IMR-90 (cell line): Measurements from ENCODE around the gene CFAP97D2. TPM values are rescaled to one million over a fixed set of nuclear protein-coding genes. Genes with fewer than 3 reads are reported as not detected.

Experiments used
- ATAC-seq: fragments of 200-7000 bp; cut with Tn5 transposase; 2 replicates; pipeline ENCODE4 v1.9.1; 2020; ENCODE audit warnings: low read depth, mild to moderate bottlenecking, moderate library complexity
- BruUV-seq: library from RNA; stranded (reverse); fragments of 400-500 nt; replicated peaks from 2 replicates; lab custom pipeline; 2021; lab: Mats Ljungman, UMichigan
- CTCF ChIA-PET: fragments of 300-600 bp; formaldehyde crosslinking; extraction: SDS; loops from one replicate; lab custom pipeline; 2021; ENCODE audit warnings: antibody characterized with exemption; lab: Yijun Ruan, JAX
- POLR2A ChIA-PET: fragments of 300-600 bp; sonication (Branson Sonifier 250); formaldehyde crosslinking; loops from one replicate; lab custom pipeline; 2022; ENCODE audit warnings: antibody characterized with exemption; ENCODE audit not compliant: unreplicated experiment; lab: Charles Lee
- DNase-seq: peaks from one replicate; pipeline ENCODE4 v3.0.0; 2013
- H2AFZ ChIP-seq: replicated peaks from 2 replicates; pipeline ENCODE3; 2013; ENCODE audit warnings: low read length, mild to moderate bottlenecking; ENCODE audit not compliant: poor library complexity
- H2AK5ac ChIP-seq: 2 replicates; pipeline ENCODE4 v1.6.1; 2013; ENCODE audit warnings: low read depth, low read length, inconsistent platforms
- H2AK9ac ChIP-seq: replicated peaks from 2 replicates; pipeline ENCODE3; 2013; ENCODE audit warnings: mild to moderate bottlenecking, low read depth, low read length, moderate library complexity; ENCODE audit not compliant: poor library complexity
- H2BK120ac ChIP-seq: 2 replicates; pipeline ENCODE4 v1.6.1; 2013; ENCODE audit warnings: low read depth, low read length, inconsistent platforms
- H2BK15ac ChIP-seq: 3 replicates; pipeline ENCODE4 v1.6.1; 2013; ENCODE audit warnings: low read depth, low read length, inconsistent platforms
- H2BK20ac ChIP-seq: 2 replicates; pipeline ENCODE4 v1.6.1; 2013; ENCODE audit warnings: low read depth, mild to moderate bottlenecking, inconsistent platforms, low read length, moderate library complexity
- H2BK5ac ChIP-seq: 2 replicates; pipeline ENCODE4 v1.6.1; 2013; ENCODE audit warnings: mild to moderate bottlenecking, low read depth, low read length, inconsistent platforms; ENCODE audit not compliant: poor library complexity, severe bottlenecking
- H3K14ac ChIP-seq: replicated peaks from 2 replicates; pipeline ENCODE4 v1.6.1; 2013; ENCODE audit warnings: low read depth, low read length, inconsistent platforms
- H3K18ac ChIP-seq: 2 replicates; pipeline ENCODE4 v1.6.1; 2013; ENCODE audit warnings: low read depth, low read length, control low read depth
- H3K23ac ChIP-seq: 2 replicates; pipeline ENCODE4 v1.6.1; 2013; ENCODE audit warnings: low read depth, low read length, inconsistent platforms
- H3K27ac ChIP-seq: 2 replicates; pipeline ENCODE4 v1.5.1; 2013; ENCODE audit warnings: mild to moderate bottlenecking, control low read depth, low read length; ENCODE audit not compliant: insufficient read depth
- H3K27me3 ChIP-seq: 2 replicates; pipeline ENCODE4 v1.6.1; 2013; ENCODE audit warnings: low read length; ENCODE audit not compliant: control insufficient read depth, insufficient read depth
- H3K36me3 ChIP-seq: 2 replicates; pipeline ENCODE4 v1.6.1; 2013; ENCODE audit warnings: low read length, mixed read lengths; ENCODE audit not compliant: control insufficient read depth, insufficient read depth
- H3K4ac ChIP-seq: 2 replicates; pipeline ENCODE4 v1.6.1; 2013; ENCODE audit warnings: low read depth, low read length, inconsistent platforms
- H3K4me1 ChIP-seq: 2 replicates; pipeline ENCODE4 v1.6.1; 2013; ENCODE audit warnings: low read length, mixed read lengths; ENCODE audit not compliant: control insufficient read depth, insufficient read depth
- H3K4me2 ChIP-seq: 2 replicates; pipeline ENCODE4 v1.6.1; 2013; ENCODE audit warnings: low read depth, mild to moderate bottlenecking, control low read depth, low read length, moderate library complexity
- H3K4me3 ChIP-seq: 2 replicates; pipeline ENCODE4 v1.5.1; 2013; ENCODE audit warnings: low read depth, mild to moderate bottlenecking, control low read depth, low read length, moderate library complexity; ENCODE audit not compliant: insufficient read depth
- H3K56ac ChIP-seq: 2 replicates; pipeline ENCODE4 v1.6.1; 2013; ENCODE audit warnings: low read length, inconsistent platforms; ENCODE audit not compliant: insufficient read depth; ENCODE audit errors: extremely low read depth
- H3K79me1 ChIP-seq, 2 experiments: 2 replicates each; pipeline ENCODE4 v1.6.1; 2013; ENCODE audit warnings: low read length in 2 of 2, inconsistent platforms in 1 of 2, low read depth in 1 of 2
- H3K9ac ChIP-seq: 2 replicates; pipeline ENCODE4 v1.6.1; 2013; ENCODE audit warnings: low read depth, low read length, control low read depth
- H3K9me1 ChIP-seq: 2 replicates; pipeline ENCODE4 v1.6.1; 2013; ENCODE audit warnings: low read length, inconsistent platforms; ENCODE audit not compliant: insufficient read depth
- H3K9me3 ChIP-seq: 2 replicates; pipeline ENCODE4 v1.6.1; 2013; ENCODE audit warnings: low read length; ENCODE audit not compliant: control insufficient read depth, insufficient read depth
- H4K20me1 ChIP-seq: 2 replicates; pipeline ENCODE4 v1.6.1; 2013; ENCODE audit warnings: low read length, inconsistent platforms; ENCODE audit not compliant: insufficient read depth
- H4K5ac ChIP-seq: 2 replicates; pipeline ENCODE4 v1.6.1; 2013; ENCODE audit warnings: mild to moderate bottlenecking, low read depth, low read length, control low read depth
- H4K8ac ChIP-seq, 2 experiments: 2 replicates each; pipeline ENCODE4 v1.6.1; 2013; ENCODE audit warnings: low read depth in 2 of 2, low read length in 2 of 2, control low read depth in 1 of 2, inconsistent platforms in 1 of 2
- H4K91ac ChIP-seq: 2 replicates; pipeline ENCODE4 v1.6.1; 2013; ENCODE audit warnings: low read depth, low read length, inconsistent platforms; ENCODE audit not compliant: insufficient read depth
- BHLHE40 ChIP-seq: fragments of 150-350 bp; IDR thresholded peaks from 2 replicates; pipeline ENCODE4 v1.6.1; 2016; ENCODE audit warnings: mild to moderate bottlenecking, low read depth, low read length
- CEBPB ChIP-seq: IDR thresholded peaks from 2 replicates; pipeline ENCODE4 v1.6.1; 2012; ENCODE audit warnings: low read depth, low read length, improper control_type of control experiment
- CHD1 ChIP-seq: IDR thresholded peaks from 2 replicates; pipeline ENCODE4 v1.6.1; 2012; ENCODE audit warnings: low read depth, low read length, improper control_type of control experiment
- FOS ChIP-seq: fragments of 150-350 bp; IDR thresholded peaks from 2 replicates; pipeline ENCODE4 v1.6.1; 2016; ENCODE audit warnings: low read depth, low read length
- MAFK ChIP-seq: IDR thresholded peaks from 2 replicates; pipeline ENCODE4 v1.6.1; 2012; ENCODE audit warnings: low read depth, low read length, improper control_type of control experiment
- MAZ ChIP-seq: IDR thresholded peaks from 2 replicates; pipeline ENCODE4 v1.6.1; 2012; ENCODE audit warnings: low read depth, mild to moderate bottlenecking, low read length, improper control_type of control experiment, moderate library complexity, borderline replicate concordance
- MXI1 ChIP-seq: IDR thresholded peaks from 2 replicates; pipeline ENCODE4 v1.6.1; 2012; ENCODE audit warnings: low read depth, mild to moderate bottlenecking, low read length, moderate library complexity, borderline replicate concordance
- NFE2L2 ChIP-seq: fragments of 150-350 bp; IDR thresholded peaks from 2 replicates; pipeline ENCODE4 v1.6.1; 2016; ENCODE audit warnings: low read depth, mild to moderate bottlenecking, low read length
- RAD21 ChIP-seq: IDR thresholded peaks from 2 replicates; pipeline ENCODE4 v1.6.1; 2012; ENCODE audit warnings: low read length, improper control_type of control experiment
- RCOR1 ChIP-seq: IDR thresholded peaks from 2 replicates; pipeline ENCODE4 v1.6.1; 2012; ENCODE audit warnings: mild to moderate bottlenecking, low read length, improper control_type of control experiment; ENCODE audit not compliant: insufficient replicate concordance
- RFX5 ChIP-seq: IDR thresholded peaks from 2 replicates; pipeline ENCODE4 v1.8.0; 2012; ENCODE audit warnings: low read depth, mild to moderate bottlenecking, low read length, moderate library complexity
- SMC3 ChIP-seq: fragments of 150-350 bp; IDR thresholded peaks from 2 replicates; pipeline ENCODE4 v1.6.1; 2016; ENCODE audit warnings: low read depth, mild to moderate bottlenecking, antibody characterized with exemption, low read length, moderate library complexity
- WGBS, 2 experiments: methylation state at CpG; one replicate each; pipeline versions ENCODE4 v1.1.5 to v1.1.7; 2013; ENCODE audit warnings: missing lambda C conversion rate in 2 of 2; ENCODE audit not compliant: insufficient read length in 1 of 2; ENCODE audit errors: extremely low coverage in 2 of 2; 5-methylcytosine and 5-hydroxymethylcytosine counted together
- dilution Hi-C: fragments of 300-500 bp; cut with HindIII; formaldehyde crosslinking; loops from one replicate; pipeline ENCODE4 v1.14.3; 2018; ENCODE audit warnings: low sequenced_read_pairs; ENCODE audit not compliant: unreplicated experiment
- in situ Hi-C: fragments of 300-500 bp; cut with MboI; formaldehyde crosslinking; loops from 3 replicates; pipeline ENCODE4 v1.14.3; 2019; ENCODE audit warnings: low sequenced_read_pairs, inconsistent platforms, mixed read lengths
- intact Hi-C: fragments of 100-400 bp; cut with micrococcal nuclease; formaldehyde crosslinking; loops from 2 replicates; pipeline ENCODE4 v1.10.0; 2022
- polyA plus RNA-seq, 3 experiments: library from polyadenylated mRNA; depleted of rRNA; stranded (reverse); fragments of >200 nt; gene quantifications; 2 replicates each; pipeline ENCODE4 v1.2.3, GENCODE V29; 2012; ENCODE audit warnings: low replicate concordance in 1 of 3
- total RNA-seq: library from RNA; depleted of rRNA; stranded (reverse); fragments of >200 nt; gene quantifications from 2 replicates; pipeline ENCODE4 v1.2.3, GENCODE V29; 2012
- TF ChIP-seq, protein P1 (sequence below): fragments of 150-350 bp; IDR thresholded peaks from 2 replicates; pipeline ENCODE4 v1.6.1; 2017; ENCODE audit warnings: mild to moderate bottlenecking, antibody characterized with exemption, low read length, low read depth
- TF ChIP-seq, protein P2 (sequence below): fragments of 150-350 bp; IDR thresholded peaks from 2 replicates; pipeline ENCODE4 v1.6.1; 2016; ENCODE audit warnings: low read depth, mild to moderate bottlenecking, low read length, moderate library complexity, borderline replicate concordance

The CFAP97D2 gene
- total and polyA plus RNA-seq, 2 of the 4 experiments (the other 2 are of a cell fraction) = not detected

DNA sequence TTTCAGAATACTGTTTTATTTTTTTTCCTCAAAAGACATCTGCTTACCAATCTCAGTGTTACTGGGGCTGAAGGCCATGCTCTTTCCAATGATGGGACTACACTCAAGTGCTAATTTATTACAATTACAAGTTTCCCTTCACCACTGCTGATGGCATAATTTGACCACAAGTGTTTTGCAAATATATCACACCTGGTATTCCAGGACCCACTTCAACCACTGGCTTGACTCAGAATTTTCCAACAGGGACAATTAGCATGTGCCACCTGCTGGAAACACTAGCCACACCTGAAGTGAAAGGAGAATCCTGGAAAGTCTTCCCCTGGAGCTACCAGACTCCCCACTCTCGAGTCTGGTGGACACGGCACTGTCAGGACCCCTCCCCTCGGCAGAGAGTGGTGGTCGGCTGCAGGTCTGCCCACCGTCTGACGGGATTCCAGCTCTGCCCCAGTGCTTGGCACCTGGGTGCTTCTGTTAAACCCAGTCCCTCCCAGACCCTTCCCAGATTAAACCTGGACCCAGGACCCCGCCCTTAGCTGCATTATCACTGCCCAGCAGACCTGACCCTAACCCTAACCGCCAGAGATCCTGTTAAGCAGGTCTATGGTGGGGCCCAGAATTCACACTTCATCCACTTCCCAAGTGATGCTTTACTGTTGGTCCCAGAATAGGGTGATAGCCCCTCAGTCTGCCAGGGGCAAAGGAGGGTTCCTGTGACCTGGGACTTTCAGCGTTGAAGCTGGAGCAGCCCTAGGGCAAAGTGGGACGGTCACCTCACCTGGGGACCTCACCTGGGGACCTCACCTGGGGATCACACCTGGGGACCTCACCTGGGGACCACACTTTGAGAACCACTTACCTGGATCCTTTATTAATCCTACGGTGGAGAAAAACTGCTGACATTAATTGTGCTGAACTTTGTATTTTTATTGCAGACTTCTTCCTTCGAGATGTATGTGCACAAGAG lies 29.0 kb upstream of the CFAP97D2 start:
- BruUV-seq = no TSS peak

More for the DNA sequence above, 29.0 kb upstream of the CFAP97D2 start:
- WGBS, 2 experiments = 69% methylated on average over 4 of the region's 12 CpGs; no CpG with 5 or more reads in 1 of the 2 experiments
- ATAC-seq (no peak), DNase-seq (no peak)
- Histone ChIP-seq H3K4me1 (no peaks in the 10 kb centered on the region), H2BK15ac (no peak overlapping the region), H3K9me3 (no peaks in the 10 kb centered on the region), H4K20me1 (no peaks in the 10 kb centered on the region; the same call in none of the 2 replicates), H2BK120ac (no peak overlapping the region), H3K56ac (no peak overlapping the region), H4K5ac (no peak overlapping the region), H3K79me1 (no peaks in the 10 kb centered on the region), H3K36me3 (no peaks in the 10 kb centered on the region), H3K4me2 (no peak overlapping the region), H3K9ac (no peak overlapping the region), H3K14ac (no peak overlapping the region), H4K8ac (no peak overlapping the region), H4K91ac (no peak overlapping the region), H2AK9ac (no peak overlapping the region), H2BK5ac (no peak overlapping the region), H3K4me3 (no peak overlapping the region), H3K27me3 (peaks cover 31% of the 10 kb centered on the region), H2AFZ (no peak overlapping the region), H3K18ac (no peak overlapping the region), H3K9me1 (no peaks in the 10 kb centered on the region), H3K4ac (no peak overlapping the region), H2BK20ac (no peak overlapping the region), H2AK5ac (no peak overlapping the region), H3K27ac (no peak overlapping the region), H3K23ac (no peak overlapping the region)
- ChIA-PET POLR2A (no interaction called here), CTCF (no interaction called here)
- intact Hi-C loops (no loop called here), dilution Hi-C loops (no loop called here), in situ Hi-C loops (no loop called here)
- TF ChIP-seq MAFK (no peak), MAZ (no peak), RAD21 (no peak), BHLHE40 (no peak), NFE2L2 (no peak), SMC3 (no peak), RCOR1 (no peak), FOS (no peak), CEBPB (no peak), MXI1 (no peak), RFX5 (no peak), CHD1 (no peak)
- TF ChIP-seq, protein P1, sequence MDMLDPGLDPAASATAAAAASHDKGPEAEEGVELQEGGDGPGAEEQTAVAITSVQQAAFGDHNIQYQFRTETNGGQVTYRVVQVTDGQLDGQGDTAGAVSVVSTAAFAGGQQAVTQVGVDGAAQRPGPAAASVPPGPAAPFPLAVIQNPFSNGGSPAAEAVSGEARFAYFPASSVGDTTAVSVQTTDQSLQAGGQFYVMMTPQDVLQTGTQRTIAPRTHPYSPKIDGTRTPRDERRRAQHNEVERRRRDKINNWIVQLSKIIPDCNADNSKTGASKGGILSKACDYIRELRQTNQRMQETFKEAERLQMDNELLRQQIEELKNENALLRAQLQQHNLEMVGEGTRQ = no peak
- TF ChIP-seq, protein P2, sequence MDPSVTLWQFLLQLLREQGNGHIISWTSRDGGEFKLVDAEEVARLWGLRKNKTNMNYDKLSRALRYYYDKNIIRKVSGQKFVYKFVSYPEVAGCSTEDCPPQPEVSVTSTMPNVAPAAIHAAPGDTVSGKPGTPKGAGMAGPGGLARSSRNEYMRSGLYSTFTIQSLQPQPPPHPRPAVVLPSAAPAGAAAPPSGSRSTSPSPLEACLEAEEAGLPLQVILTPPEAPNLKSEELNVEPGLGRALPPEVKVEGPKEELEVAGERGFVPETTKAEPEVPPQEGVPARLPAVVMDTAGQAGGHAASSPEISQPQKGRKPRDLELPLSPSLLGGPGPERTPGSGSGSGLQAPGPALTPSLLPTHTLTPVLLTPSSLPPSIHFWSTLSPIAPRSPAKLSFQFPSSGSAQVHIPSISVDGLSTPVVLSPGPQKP = no peak
